IMR-90 (cell line): ENCODE data around the gene GPATCH2.

ENCODE experiments used
- CEBPB ChIP-seq: IDR thresholded peaks from 2 replicates; pipeline ENCODE4 v1.6.1; 2012; ENCODE audit warnings: low read depth, low read length, improper control_type of control experiment
- CTCF ChIP-seq: conservative IDR thresholded peaks from 2 replicates; pipeline ENCODE4 v1.5.1; 2012; ENCODE audit warnings: mild to moderate bottlenecking, low read depth, low read length, improper control_type of control experiment
- ELK1 ChIP-seq: fragments of 150-350 bp; IDR thresholded peaks from 2 replicates; pipeline ENCODE4 v1.6.1; 2016; ENCODE audit warnings: low read depth, mild to moderate bottlenecking, low read length, moderate library complexity, borderline replicate concordance
- FOS ChIP-seq: fragments of 150-350 bp; IDR thresholded peaks from 2 replicates; pipeline ENCODE4 v1.6.1; 2016; ENCODE audit warnings: low read depth, low read length
- MXI1 ChIP-seq: IDR thresholded peaks from 2 replicates; pipeline ENCODE4 v1.6.1; 2012; ENCODE audit warnings: low read depth, mild to moderate bottlenecking, low read length, moderate library complexity, borderline replicate concordance
- POLR2A ChIP-seq: IDR thresholded peaks from 2 replicates; pipeline ENCODE4 v1.6.1; 2012; ENCODE audit warnings: mild to moderate bottlenecking, low read depth, low read length

GRCh38 chr1:217389895-217390294 is 241.0 kb downstream of the GPATCH2 start:
- no peak for TF ChIP-seq POLR2A
- no peak for TF ChIP-seq CTCF
- no peak for TF ChIP-seq CEBPB
- no peak for TF ChIP-seq MXI1
- TF ChIP-seq ELK1: no peak
- no peak for TF ChIP-seq FOS
